Activated T-cell treated with anti-CD3 and anti-CD28 coated beads, Interleukin-2, amount 50 U/mL, for 48 hours (primary cell): ENCODE measurements around the gene NPLOC4.
A peak's percentile ranks its signal among the peaks of the same experiment; 100 is the strongest.
"Not testable (repeated sequence)": the region's sequence is repeated elsewhere in the genome, so short reads cannot be mapped to it uniquely, and the experiment has no call there.

ENCODE experiments used
- DNase-seq, 2 experiments: peaks; one replicate each; pipeline ENCODE4 v3.0.0-alpha.2; 2020

NPLOC4 gene

GRCh38 chr17:81531998-81532404, 104.9 kb downstream of the NPLOC4 start:
- not testable (repeated sequence) for DNase-seq

- DNase-seq: not testable (repeated sequence)
Measured at GRCh38 chr17:81531013-81531412, 105.9 kb downstream of the NPLOC4 start.

GRCh38 chr17:81529437-81529803, 107.5 kb downstream of the NPLOC4 start:
- no peak for DNase-seq

DNA sequence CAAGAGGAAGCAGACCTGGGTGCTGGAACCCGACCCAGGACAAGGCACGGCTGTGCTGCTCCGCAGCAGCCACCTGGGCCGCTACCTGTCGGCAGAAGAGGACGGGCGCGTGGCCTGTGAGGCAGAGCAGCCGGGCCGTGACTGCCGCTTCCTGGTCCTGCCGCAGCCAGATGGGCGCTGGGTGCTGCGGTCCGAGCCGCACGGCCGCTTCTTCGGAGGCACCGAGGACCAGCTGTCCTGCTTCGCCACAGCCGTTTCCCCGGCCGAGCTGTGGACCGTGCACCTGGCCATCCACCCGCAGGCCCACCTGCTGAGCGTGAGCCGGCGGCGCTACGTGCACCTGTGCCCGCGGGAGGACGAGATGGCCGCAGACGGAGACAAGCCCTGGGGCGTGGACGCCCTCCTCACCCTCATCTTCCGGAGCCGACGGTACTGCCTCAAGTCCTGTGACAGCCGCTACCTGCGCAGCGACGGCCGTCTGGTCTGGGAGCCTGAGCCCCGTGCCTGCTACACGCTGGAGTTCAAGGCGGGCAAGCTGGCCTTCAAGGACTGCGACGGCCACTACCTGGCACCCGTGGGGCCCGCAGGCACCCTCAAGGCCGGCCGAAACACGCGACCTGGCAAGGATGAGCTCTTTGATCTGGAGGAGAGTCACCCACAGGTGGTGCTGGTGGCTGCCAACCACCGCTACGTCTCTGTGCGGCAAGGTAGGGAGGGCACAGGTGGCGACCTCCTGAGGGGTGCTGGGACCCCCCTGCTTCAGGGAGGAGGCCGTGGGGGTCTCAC, 108.1 kb downstream of the NPLOC4 start:
- DNase-seq: no peak

GRCh38 chr17:81528384-81528650, 108.6 kb downstream of the NPLOC4 start:
- no peak for DNase-seq

- DNase-seq: no peak
Measured at GRCh38 chr17:81527591-81528383, 109.1 kb downstream of the NPLOC4 start, which contains the start of gene FSCN2. FSCN2 (plus strand) TSS chr17:81528377; CDS start chr17:81528532, 155 bp downstream.

GRCh38 chr17:81526662-81527571, 110.0 kb downstream of the NPLOC4 start:
- DNase-seq: no peak

DNA sequence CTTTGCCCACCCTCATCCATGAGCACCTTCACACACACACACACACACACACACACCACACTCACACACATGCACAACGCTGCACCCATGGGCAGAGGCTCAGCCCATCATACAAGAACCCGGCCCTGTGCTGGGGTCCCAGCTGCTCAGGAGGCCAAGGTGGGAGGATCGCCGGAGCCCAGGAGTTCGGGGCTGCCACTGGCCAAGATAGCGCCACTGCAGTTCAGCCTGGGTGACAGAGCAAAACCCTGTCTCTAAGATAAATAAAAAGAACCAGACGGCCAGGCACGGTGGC, 112.1 kb downstream of the NPLOC4 start:
- DNase-seq: no peak

DNA sequence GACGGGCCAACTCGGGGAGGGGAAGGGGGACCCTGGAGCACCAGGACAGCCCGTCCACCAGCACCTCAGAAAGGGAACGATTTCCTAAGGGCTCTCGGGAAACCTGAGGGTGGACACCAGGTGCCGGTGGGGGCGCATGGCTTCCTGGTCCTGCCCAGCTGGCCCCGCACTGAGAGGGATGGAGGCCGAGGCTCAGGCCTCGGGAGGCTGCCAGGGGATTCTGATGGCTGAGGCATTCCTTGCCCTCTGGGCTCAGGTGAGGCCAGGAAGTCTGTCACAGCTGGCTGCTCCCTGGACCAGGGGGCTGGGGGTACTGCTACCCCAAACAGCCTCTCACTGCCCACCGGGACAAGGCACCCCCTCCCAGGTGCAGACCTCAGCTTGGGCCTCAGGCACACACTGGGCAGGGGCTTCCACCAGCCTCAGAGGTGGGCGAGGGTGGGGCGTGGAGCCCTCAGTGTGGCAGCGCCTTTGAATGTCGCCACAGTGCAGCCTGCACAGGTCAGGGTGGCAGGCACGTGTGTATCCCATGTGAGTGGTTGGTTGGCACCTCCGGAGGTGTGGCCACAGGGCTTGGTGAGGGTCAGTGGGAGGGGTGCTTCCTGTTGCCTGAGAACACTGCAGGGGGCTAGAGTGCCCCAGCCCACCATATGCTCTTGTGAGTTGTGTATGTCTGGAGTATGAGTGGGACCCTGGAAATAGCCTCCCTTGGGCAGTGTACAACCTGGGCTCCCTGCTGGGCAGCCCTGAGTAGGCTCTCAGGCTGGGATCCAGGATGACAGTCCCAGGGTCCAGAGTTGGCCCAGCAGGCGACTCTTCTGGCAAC, 112.7 kb downstream of the NPLOC4 start:
- no peak for DNase-seq

DNA sequence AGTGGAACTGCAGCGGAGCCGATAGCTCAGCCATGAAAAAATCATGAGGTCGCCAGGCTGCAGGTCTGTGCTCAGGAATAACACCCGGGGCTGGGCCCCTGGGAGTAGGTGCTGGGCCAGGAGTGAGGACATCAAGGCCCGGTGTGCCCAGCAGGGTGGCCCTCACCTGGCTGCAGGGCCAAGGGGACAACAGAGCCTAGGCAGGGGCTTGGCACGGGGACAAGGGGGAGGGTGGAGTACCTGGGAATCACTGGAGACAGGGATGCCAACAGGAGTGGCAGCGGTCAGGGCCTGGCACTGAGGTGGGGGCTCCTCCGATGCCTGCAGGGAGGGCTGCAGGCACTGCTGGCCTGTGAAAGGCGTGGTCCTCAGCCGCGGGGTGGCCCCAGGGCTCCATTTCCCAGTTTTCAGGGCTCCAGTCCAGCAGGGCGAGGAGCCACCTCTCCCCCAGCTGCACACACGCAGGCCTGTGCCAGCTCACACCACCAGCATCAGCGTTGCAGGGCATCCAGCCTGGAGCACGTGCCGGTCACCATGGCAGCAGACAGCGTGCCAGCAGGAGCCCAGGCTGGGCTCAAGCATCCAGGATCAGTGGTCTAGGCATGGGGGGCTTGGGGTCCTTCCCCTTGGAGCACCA, 113.4 kb downstream of the NPLOC4 start:
- no peak for DNase-seq

GRCh38 chr17:81522491-81523401, 114.2 kb downstream of the NPLOC4 start:
- DNase-seq: no peak

DNA sequence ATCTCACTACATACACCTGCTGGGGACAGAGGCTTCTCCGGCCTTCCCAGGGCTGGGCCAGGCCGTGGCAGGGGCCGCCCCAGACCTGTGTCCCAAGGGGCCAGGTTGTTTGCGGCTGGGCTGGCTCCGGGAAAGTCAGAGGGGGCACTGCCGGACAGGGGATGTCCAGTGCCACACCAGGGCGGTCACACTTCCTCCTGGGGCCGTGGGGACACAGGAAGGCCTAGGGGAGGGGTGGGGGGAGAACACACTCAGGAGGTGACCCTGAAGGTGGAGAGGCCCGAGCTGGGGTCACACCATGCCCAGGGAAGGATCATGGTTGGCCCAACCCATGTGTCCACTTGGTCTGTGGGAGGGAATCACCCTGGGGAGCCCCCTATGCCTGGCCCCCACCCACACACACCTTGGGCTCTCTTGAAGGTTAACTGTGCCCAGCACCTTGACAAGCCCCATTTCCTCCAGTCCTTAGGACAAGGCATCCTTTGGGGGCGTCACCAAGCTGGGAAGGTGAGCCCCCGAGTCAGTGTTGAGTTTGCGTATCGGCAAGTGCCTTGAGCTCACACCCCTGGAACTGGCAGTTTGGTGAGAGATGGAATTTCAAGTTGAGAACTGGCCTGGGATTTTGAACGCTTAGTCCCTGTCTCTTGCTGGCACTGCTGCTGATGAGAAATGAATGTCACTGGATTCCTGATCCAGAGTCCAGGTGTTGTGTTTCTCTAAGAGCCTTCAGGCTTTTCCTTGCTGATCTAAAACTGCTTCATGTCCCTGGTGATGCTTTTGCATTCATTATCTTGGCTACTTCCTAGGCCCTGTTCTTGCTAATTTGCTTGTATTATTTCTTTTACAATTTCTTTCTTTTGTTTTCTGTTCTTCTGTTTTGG, 116.7 kb downstream of the NPLOC4 start:
- no peak for DNase-seq

DNA sequence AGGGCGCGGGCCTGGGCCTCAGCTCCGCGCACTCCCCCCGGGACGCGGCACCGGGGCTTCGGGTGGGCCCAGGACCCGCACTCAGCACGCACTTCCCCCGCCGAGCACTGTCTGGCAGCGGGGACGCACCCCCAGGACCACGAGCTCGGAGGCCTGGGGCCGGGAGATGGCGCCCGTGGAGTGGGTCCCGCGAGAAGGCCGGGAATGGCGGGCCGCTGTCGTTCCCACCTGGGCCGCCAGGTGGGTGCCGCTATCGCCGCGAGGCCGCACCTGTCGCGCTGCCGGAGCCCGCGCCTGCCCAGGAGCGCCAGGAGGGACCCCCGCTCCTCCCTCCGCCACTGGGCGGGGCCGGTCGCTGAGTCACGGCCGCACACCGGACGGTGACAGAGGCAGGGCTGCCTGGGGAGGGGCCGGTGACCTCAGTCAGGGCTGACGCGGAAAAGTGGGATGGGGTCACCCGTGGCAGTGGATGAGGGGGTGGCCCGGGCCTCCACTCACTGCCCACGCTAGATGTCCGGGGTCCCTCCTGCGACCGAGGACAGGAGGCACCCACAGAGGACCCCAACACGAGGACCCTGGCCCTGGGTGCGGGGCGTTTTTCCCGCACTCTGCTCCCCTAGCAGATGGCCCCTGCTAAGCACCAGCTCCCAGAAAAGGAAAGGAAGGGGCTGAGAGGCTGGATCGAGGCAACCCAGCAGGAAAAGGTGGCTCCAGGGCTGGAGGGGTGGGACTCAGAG, 117.5 kb downstream of the NPLOC4 start:
- peak; percentile 74 to 81 for DNase-seq

DNA sequence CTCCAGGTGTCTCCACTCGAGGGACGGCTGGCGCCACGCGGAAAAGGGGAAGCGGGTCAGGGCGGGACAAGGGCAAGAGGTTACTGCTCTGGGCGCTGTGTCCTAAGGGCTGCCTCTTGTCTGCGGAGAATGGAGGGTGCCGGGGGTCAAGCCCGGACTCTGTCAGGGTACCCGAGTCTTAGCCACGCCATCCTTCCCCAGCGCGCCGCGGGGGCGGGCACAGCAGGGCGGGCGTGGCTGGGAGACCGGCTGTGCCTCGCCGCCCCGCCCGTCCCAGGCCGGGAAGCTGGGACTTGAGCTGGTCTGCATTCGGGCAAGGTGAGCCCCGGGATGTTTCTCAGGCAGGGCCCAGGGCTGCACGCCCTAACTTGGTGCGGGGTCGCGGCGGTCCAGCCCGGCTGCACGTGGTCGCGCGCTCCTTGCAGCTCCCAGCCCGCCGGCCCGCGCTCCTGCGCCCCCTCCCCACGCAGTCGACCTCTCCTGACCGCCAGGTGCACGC, 118.1 kb downstream of the NPLOC4 start:
- peak; percentile 57 to 69 for DNase-seq

DNA sequence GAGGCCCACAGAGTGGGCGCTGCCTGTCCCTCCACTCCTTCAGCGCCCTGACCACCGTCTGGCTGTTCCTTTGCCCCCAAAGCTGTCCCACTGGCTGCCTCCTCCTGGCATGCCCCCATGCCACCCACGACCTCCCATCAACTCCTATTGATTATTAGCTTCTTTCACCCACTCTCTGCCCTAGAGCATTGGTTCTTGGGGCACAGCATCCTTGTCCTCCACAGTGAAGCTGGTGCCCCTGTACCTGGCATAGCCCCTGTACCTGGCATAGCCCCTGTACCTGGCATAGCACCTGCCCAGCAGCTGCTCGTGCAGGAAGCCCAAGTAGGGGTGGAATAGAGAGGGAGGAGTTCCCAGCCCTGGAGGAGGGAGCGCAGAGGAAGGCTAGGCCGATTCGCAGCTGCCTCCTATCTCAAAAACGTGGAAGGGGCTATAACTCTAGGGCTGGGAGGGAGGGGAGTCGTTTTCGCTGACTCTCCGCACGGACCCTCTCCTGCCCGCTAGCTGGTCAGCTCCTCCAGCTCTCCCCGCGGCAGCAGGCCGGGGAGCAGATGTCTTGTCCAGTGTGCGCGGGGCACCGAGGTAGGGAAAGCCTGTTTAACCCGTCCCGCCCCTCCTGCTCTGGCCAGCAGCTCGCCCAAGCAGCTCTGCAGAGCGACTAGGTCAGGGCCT, 118.7 kb downstream of the NPLOC4 start:
- DNase-seq: no peak

DNA sequence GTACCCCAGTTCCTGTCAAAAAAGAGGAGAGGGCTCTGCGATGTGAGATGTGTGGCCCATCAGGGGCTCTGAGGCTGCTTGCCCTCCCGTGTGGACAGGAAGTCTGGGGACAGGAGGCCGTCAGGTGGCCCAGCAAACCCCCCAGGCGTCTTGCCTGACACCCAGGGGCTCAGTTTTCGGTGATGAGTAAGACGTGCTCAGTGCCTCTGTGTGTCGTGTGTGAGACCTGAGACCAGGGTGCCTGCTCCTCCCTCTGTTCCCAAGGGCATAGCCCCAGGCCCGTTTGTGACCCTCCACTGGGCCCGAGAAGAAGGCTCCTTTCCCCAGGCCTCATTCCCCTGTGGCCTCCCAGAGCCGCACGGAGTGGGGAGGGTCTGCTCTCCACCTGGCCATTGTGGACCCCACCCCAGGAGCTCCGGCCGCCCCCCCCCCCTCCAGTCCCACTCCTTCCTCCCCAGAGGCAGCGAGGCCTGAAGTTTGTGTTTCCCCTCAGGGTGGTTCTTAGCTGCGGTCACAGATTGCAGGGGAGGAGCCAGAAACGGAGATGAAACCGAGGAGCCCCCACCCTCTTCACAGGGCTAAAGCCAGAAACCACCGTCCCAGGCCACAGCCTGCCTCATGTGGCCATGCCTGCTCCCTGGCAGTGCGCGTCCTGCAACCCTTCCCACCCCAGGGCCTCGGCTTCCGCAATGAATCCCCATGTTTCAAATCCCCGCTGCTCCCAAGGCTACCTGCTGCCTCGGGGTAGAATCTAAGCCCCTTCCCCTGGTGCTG, 119.4 kb downstream of the NPLOC4 start:
- DNase-seq: no peak

GRCh38 chr17:81517009-81517338, 119.9 kb downstream of the NPLOC4 start:
- no peak for DNase-seq

- DNase-seq: no peak
Measured at GRCh38 chr17:81516439-81516838, 120.5 kb downstream of the NPLOC4 start.
